Nephron progenitor cell (in vitro differentiated cells): Measurements from ENCODE around the gene OR52W1.
"Not testable (repeated sequence)": the region's sequence is repeated elsewhere in the genome, so short reads cannot be mapped to it uniquely, and the experiment has no call there.

Source experiments
- DNase-seq: peaks from one replicate; pipeline ENCODE4 v3.0.0; 2021
- H3K27ac Mint-ChIP-seq: 2 replicates; pipeline ENCODE4 v1.8.0; 2021; ENCODE audit warnings: mild to moderate bottlenecking, moderate library complexity, mixed read lengths
- H3K27me3 Mint-ChIP-seq: 2 replicates; pipeline ENCODE4 v1.8.0; 2021; ENCODE audit warnings: mild to moderate bottlenecking, low read depth, mixed read lengths; ENCODE audit not compliant: poor library complexity
- H3K36me3 Mint-ChIP-seq: 2 replicates; pipeline ENCODE4 v1.8.0; 2021; ENCODE audit warnings: low read depth, mixed read lengths
- H3K4me1 Mint-ChIP-seq: 2 replicates; pipeline ENCODE4 v1.8.0; 2021; ENCODE audit warnings: mixed read lengths
- H3K4me3 Mint-ChIP-seq: 2 replicates; pipeline ENCODE4 v1.8.0; 2021; ENCODE audit warnings: mild to moderate bottlenecking, moderate library complexity, mixed read lengths
- H3K9me3 Mint-ChIP-seq: 2 replicates; pipeline ENCODE4 v1.8.0; 2021; ENCODE audit warnings: mild to moderate bottlenecking, moderate library complexity, mixed read lengths
- TF ChIP-seq, protein P1 (sequence below): fragments of 200-600 bp; sonication (generic); IDR thresholded peaks from 2 replicates; pipeline ENCODE4 v1.5.0; 2021; ENCODE audit warnings: antibody characterized with exemption

OR52W1 gene

DNA sequence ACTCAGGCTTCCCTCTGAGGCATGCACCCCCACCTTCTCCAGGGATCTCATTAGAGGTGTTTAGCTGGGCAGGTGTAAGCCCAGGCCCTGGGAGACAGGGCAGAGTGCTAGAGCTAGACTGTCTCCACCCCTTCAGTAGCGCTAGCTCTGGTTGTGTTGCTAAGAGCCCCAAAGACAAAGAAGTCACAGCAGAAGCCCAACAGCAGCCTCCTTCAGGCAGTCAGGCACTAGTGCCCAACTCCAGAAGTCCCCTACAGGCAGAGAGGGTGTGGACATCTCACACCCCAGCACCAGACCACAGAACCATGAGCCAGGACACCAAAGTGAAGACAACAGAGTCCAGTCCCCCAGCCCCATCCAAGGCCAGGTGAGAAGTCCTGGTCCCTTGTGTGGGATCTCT, 39.9 kb downstream of the OR52W1 start, which contains the start of gene CNGA4:
CNGA4 (plus strand) TSS at position 188 of the 400 bp plus-strand sequence; CDS start at position 306, 118 bp downstream.
- no peak for DNase-seq
- H3K4me1 Mint-ChIP-seq: peaks cover 18% of the 10 kb centered on the region
- H3K27me3 Mint-ChIP-seq: peaks cover 8% of the 10 kb centered on the region
- no peak within 1 kb of the TSS for H3K27ac Mint-ChIP-seq
- no peaks in the 10 kb centered on the region for H3K36me3 Mint-ChIP-seq
- TF ChIP-seq, protein P1, sequence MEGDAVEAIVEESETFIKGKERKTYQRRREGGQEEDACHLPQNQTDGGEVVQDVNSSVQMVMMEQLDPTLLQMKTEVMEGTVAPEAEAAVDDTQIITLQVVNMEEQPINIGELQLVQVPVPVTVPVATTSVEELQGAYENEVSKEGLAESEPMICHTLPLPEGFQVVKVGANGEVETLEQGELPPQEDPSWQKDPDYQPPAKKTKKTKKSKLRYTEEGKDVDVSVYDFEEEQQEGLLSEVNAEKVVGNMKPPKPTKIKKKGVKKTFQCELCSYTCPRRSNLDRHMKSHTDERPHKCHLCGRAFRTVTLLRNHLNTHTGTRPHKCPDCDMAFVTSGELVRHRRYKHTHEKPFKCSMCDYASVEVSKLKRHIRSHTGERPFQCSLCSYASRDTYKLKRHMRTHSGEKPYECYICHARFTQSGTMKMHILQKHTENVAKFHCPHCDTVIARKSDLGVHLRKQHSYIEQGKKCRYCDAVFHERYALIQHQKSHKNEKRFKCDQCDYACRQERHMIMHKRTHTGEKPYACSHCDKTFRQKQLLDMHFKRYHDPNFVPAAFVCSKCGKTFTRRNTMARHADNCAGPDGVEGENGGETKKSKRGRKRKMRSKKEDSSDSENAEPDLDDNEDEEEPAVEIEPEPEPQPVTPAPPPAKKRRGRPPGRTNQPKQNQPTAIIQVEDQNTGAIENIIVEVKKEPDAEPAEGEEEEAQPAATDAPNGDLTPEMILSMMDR: no peak
- H3K9me3 Mint-ChIP-seq: no peaks in the 10 kb centered on the region
- H3K4me3 Mint-ChIP-seq: no peak within 1 kb of the TSS

DNA sequence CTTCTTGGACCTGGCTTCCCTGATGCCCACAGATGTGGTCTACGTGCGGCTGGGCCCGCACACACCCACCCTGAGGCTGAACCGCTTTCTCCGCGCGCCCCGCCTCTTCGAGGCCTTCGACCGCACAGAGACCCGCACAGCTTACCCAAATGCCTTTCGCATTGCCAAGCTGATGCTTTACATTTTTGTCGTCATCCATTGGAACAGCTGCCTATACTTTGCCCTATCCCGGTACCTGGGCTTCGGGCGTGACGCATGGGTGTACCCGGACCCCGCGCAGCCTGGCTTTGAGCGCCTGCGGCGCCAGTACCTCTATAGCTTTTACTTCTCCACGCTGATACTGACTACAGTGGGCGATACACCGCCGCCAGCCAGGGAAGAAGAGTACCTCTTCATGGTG, 41.1 kb downstream of the OR52W1 start:
- no peaks in the 10 kb centered on the region for H3K9me3 Mint-ChIP-seq
- no peak overlapping the region for H3K4me3 Mint-ChIP-seq
- no peak for DNase-seq
- H3K36me3 Mint-ChIP-seq: no peaks in the 10 kb centered on the region
- TF ChIP-seq, protein P1: no peak
- peaks cover 11% of the 10 kb centered on the region for H3K4me1 Mint-ChIP-seq
- H3K27me3 Mint-ChIP-seq: peaks cover 5% of the 10 kb centered on the region
- H3K27ac Mint-ChIP-seq: no peak overlapping the region

DNA sequence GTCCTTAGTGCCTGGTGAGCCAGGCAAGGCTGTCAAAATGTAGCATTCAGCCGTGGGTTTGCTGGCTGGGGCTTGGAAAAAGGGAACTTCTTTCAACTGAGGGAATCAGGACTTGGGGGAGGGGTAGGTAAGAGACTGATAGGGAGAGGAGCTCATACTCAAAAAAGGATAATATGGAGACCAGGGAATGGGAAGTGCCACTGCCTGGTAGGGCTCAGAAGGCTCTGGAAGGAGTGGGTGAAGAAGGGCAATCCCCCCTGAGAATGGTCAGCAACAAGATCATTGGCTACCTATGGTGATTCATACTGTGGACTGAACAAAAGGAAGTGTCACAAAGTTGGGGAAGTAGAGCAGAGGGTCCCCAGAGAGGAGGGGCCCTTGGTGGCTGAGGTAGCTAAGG, 41.8 kb downstream of the OR52W1 start:
- H3K4me3 Mint-ChIP-seq: no peak overlapping the region
- H3K27ac Mint-ChIP-seq: no peak overlapping the region
- DNase-seq: no peak
- TF ChIP-seq, protein P1: no peak
- H3K9me3 Mint-ChIP-seq: no peaks in the 10 kb centered on the region
- H3K4me1 Mint-ChIP-seq: peaks cover 7% of the 10 kb centered on the region
- no peaks in the 10 kb centered on the region for H3K36me3 Mint-ChIP-seq
- peaks cover 2% of the 10 kb centered on the region for H3K27me3 Mint-ChIP-seq

DNA sequence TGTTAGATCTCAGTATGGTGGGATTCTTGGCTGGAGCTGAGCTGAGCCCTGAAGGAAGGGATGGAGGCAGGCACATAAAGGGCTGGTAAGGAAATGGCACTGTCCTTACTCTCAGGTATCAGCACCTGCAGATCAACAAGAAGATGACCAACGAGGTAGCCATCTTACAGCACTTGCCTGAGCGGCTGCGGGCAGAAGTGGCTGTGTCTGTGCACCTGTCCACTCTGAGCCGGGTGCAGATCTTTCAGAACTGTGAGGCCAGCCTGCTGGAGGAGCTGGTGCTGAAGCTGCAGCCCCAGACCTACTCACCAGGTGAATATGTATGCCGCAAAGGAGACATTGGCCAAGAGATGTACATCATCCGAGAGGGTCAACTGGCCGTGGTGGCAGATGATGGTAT, 42.3 kb downstream of the OR52W1 start:
- H3K4me3 Mint-ChIP-seq: no peak overlapping the region
- no peak for DNase-seq
- H3K27ac Mint-ChIP-seq: no peak overlapping the region
- TF ChIP-seq, protein P1: no peak
- H3K36me3 Mint-ChIP-seq: no peaks in the 10 kb centered on the region
- peaks cover 7% of the 10 kb centered on the region for H3K4me1 Mint-ChIP-seq
- peaks cover 2% of the 10 kb centered on the region for H3K27me3 Mint-ChIP-seq
- H3K9me3 Mint-ChIP-seq: no peaks in the 10 kb centered on the region

DNA sequence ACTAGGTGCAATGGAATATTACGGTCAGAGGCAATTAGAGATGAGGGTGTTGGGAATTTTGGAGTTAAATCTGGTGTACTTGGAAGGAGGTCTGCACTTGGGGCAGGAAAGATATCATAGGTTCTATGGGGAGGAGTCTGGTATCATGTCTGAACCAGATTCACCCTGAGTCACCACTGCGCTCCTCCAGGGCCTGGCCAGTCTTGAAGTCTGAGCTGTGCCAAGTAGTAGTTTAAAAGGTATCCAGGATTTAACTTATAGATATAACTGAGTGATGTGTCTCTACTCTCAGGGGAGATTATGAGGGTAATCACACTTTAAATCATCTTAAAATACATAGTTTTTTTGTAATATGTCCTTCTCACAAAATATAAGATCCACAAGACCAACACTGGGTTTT, 46.5 kb downstream of the OR52W1 start:
- TF ChIP-seq, protein P1: no peak
- Mint-ChIP-seq H3K36me3 (no peaks in the 10 kb centered on the region), H3K9me3 (no peaks in the 10 kb centered on the region), H3K27ac (no peak overlapping the region), H3K4me1 (peaks cover 7% of the 10 kb centered on the region), H3K4me3 (no peak overlapping the region), H3K27me3 (peaks cover 9% of the 10 kb centered on the region)
- no peak for DNase-seq

DNA sequence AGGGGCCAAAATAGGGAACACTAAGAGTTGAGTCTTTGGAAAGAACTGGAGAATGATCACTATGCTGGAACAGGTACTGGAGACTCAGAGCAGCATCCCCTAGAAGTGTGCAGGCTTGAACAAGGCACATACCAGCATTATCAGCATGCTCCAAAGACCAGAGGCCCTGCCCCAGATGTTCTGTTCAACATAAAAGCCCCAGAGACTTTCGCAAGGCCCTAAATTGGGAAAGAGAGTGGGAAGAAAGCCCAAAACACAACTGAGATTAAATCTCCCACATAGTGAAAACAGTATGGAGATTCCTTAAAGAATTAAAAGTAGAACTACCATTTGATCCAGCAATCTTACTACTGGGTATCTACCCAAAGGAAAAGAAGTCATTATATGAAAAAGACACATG, 49.2 kb downstream of the OR52W1 start:
- TF ChIP-seq, protein P1: no peak
- no peaks in the 10 kb centered on the region for H3K9me3 Mint-ChIP-seq
- no peak overlapping the region for H3K27ac Mint-ChIP-seq
- no peaks in the 10 kb centered on the region for H3K36me3 Mint-ChIP-seq
- H3K4me1 Mint-ChIP-seq: peaks cover 13% of the 10 kb centered on the region
- no peak for DNase-seq
- H3K4me3 Mint-ChIP-seq: no peak overlapping the region
- H3K27me3 Mint-ChIP-seq: peaks cover 8% of the 10 kb centered on the region

DNA sequence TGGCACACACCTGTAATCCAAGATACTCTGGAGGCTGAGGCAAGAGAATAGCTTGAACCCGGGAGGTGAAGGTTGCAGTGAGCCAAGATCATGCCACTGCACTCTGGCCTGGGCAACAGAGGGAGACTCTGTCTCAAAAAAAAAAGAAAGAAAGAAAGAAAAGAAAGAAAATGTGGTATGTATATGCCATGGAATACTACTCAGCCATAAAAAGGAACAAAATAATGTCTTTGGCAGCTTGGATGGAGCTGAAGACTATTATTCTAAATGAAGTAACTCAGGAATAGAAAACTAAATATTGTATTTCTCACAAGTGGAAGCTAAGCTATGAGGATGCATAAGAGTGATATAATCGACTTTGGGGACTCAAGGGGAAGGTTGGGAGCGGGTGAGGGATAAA, 49.9 kb downstream of the OR52W1 start:
- not testable (repeated sequence) for H3K9me3 Mint-ChIP-seq, H3K27me3 Mint-ChIP-seq, H3K4me3 Mint-ChIP-seq, H3K4me1 Mint-ChIP-seq, DNase-seq, H3K27ac Mint-ChIP-seq, H3K36me3 Mint-ChIP-seq
